Activated CD8-positive, alpha-beta memory T cell treated with anti-CD3 and anti-CD28 coated beads for 36 hours (primary cell): ENCODE measurements around the gene BRD7. TPM values are rescaled to one million over a fixed set of nuclear protein-coding genes. Genes with fewer than 3 reads are reported as not detected.

Source experiments
- CTCF ChIA-PET: fragments of 350-600 bp; sonication (Branson Sonifier 250); formaldehyde crosslinking; loops from one replicate; lab custom pipeline; 2021; ENCODE audit warnings: antibody characterized with exemption; lab: Charles Lee
- POLR2A ChIA-PET: fragments of 350-600 bp; sonication (Branson Sonifier 250); formaldehyde crosslinking; loops from one replicate; lab custom pipeline; 2021; ENCODE audit warnings: antibody characterized with exemption; lab: Charles Lee
- total RNA-seq, 2 experiments: library from RNA; stranded (reverse); gene quantifications; one replicate each; pipeline ENCODE4 v1.2.3, GENCODE V29; 2021

BRD7 gene
- total RNA-seq, 2 experiments from 2014 or later: 96.6 to 104 TPM

- ChIA-PET POLR2A (no interaction called here), CTCF (no interaction called here)
Measured at GRCh38 chr16:50390914-50391716, 22.3 kb upstream of the BRD7 start.

GRCh38 chr16:50390371-50390771, 21.6 kb upstream of the BRD7 start:
- ChIA-PET POLR2A (no interaction called here), CTCF (no interaction called here)

GRCh38 chr16:50389900-50390299, 21.1 kb upstream of the BRD7 start:
- CTCF ChIA-PET: no interaction called here
- POLR2A ChIA-PET: no interaction called here

- POLR2A ChIA-PET: no interaction called here
Measured at GRCh38 chr16:50388496-50388895, 19.7 kb upstream of the BRD7 start.

GRCh38 chr16:50386774-50387173, 18.0 kb upstream of the BRD7 start:
- POLR2A ChIA-PET: no interaction called here
- CTCF ChIA-PET: no interaction called here

More at GRCh38 chr16:50388496-50388895, 19.7 kb upstream of the BRD7 start:
- CTCF ChIA-PET: no interaction called here

GRCh38 chr16:50386139-50386538, 17.4 kb upstream of the BRD7 start:
- POLR2A ChIA-PET: no interaction called here
- CTCF ChIA-PET: no interaction called here

- ChIA-PET POLR2A (no interaction called here), CTCF (no interaction called here)
Measured at GRCh38 chr16:50384500-50385135, 15.8 kb upstream of the BRD7 start.

- ChIA-PET POLR2A (no interaction called here), CTCF (no interaction called here)
Measured at GRCh38 chr16:50381679-50382440, 13.1 kb upstream of the BRD7 start.

GRCh38 chr16:50378417-50378816, 9.6 kb upstream of the BRD7 start:
- ChIA-PET POLR2A (no interaction called here), CTCF (interaction anchor here (1.3 kb wide), 1 partner anchor 287 kb away, joined by 3 read pairs; no protein-coding TSS in a partner anchor)

GRCh38 chr16:50377001-50377400, 8.2 kb upstream of the BRD7 start:
- ChIA-PET POLR2A (no interaction called here), CTCF (interaction anchor here (0.8 to 1.2 kb wide), 2 partner anchors 9 to 288 kb away, joined by 3 read pairs; no protein-coding TSS in a partner anchor)

GRCh38 chr16:50373780-50374179, 5.0 kb upstream of the BRD7 start:
- ChIA-PET CTCF (no interaction called here), POLR2A (no interaction called here)

GRCh38 chr16:50373345-50373701, 4.5 kb upstream of the BRD7 start:
- CTCF ChIA-PET: no interaction called here
- POLR2A ChIA-PET: no interaction called here

- ChIA-PET CTCF (interaction anchor here (0.5 kb wide), 1 partner anchor 19 kb away, joined by 4 read pairs; no protein-coding TSS in a partner anchor), POLR2A (no interaction called here)
Measured at GRCh38 chr16:50372611-50373344, 4.0 kb upstream of the BRD7 start.

- POLR2A ChIA-PET: no interaction called here
Measured at GRCh38 chr16:50371936-50372595, 3.3 kb upstream of the BRD7 start.

GRCh38 chr16:50371036-50371716, 2.4 kb upstream of the BRD7 start:
- ChIA-PET POLR2A (no interaction called here), CTCF (no interaction called here)

More at GRCh38 chr16:50371936-50372595, 3.3 kb upstream of the BRD7 start:
- CTCF ChIA-PET: interaction anchor here (0.5 kb wide), 1 partner anchor 18 kb away, joined by 4 read pairs; no protein-coding TSS in a partner anchor

GRCh38 chr16:50369133-50369804, 481 bp upstream of the BRD7 start:
- CTCF ChIA-PET: interaction anchor here (0.6 to 1.1 kb wide), 3 partner anchors 39 to 437 kb away, joined by 3 to 5 read pairs (median 4); no protein-coding TSS in a partner anchor
- POLR2A ChIA-PET: interaction anchor here (0.7 to 0.8 kb wide), 2 partner anchors 204 to 437 kb away, joined by 3 read pairs; no protein-coding TSS in a partner anchor

- ChIA-PET CTCF (interaction anchor here (0.6 to 1.5 kb wide), 8 partner anchors 10 to 343 kb away, joined by 3 to 5 read pairs (median 3); partner anchors contain the start of gene CNEP1R1), POLR2A (interaction anchor here (0.6 kb wide), 2 partner anchors 117 to 200 kb away, joined by 3 read pairs; no protein-coding TSS in a partner anchor)
Measured at GRCh38 chr16:50367777-50368409, 895 bp downstream of the BRD7 start.
